HG03039 (cell line): Measurements from ENCODE around the gene GPR87.

Experiments
- ATAC-seq: cut with Tn5 transposase; IDR thresholded peaks from one replicate; pipeline ENCODE4 v1.9.1; 2021; ENCODE audit warnings: mild to moderate bottlenecking, moderate library complexity; ENCODE audit not compliant: unreplicated experiment

GPR87 gene

DNA sequence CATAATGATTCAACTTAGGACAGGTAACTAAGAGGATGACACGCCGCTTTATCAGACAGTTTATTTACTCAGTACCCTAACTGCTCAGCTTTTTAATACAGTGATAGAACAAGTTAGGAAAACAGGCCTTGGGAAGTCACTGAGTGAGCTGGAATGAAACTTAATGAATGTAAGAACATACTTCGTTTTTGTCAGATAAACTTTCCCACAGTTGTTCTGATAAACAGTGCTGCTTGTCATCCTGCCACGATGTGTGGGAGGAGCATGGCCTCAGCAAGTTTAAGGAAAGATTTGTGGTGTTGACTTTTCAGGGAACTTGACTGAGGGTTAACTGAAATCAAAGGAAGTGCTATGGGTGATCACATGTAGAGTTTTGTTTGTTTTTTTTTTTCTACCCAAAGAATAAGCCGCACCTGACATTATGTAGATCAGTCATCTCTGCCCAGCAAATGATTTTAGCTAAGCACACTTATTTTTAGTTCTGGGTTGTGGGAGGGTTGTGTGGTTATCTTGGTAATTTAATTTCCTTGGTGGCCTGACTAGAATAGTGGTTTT is 32.6 kb downstream of the GPR87 start:
- no peak for ATAC-seq

DNA sequence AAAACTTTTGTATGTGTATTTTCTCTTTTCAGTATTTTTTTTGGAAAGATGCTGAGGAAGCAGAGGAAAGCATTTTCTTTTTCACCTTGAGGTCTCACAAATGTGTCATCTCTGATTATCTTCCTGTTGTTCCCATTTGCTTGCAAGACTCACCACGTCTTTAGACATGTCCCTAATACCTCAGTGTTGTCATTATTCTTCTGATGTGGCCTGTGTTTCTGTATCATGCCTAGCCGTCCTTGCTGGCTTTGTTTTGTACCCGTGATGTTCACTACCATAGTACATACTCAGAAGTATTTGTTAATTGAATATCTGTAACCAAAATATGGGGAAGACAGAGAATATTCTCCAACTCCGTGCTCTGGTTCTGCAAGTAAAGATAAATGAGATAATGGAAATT is 33.2 kb downstream of the GPR87 start:
- no peak for ATAC-seq

DNA sequence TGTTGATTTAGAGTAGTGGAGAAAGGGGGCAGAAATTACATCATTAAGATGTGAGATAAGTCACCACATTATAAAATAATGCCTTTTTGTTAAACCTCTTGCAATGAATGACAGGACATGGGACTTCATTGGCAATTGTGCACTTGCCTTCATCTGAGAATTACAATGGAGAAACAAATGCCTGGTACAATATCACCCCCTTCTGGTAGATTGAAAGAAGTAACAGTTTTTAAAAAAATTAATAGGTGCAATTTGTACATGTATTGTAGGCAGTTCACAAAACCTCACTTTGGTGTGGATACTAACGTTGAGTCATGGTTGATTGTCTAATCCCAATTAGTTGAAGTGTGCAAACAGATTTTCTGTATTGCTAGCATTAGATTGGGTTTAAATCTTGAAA is 33.7 kb downstream of the GPR87 start:
- ATAC-seq = no peak

DNA sequence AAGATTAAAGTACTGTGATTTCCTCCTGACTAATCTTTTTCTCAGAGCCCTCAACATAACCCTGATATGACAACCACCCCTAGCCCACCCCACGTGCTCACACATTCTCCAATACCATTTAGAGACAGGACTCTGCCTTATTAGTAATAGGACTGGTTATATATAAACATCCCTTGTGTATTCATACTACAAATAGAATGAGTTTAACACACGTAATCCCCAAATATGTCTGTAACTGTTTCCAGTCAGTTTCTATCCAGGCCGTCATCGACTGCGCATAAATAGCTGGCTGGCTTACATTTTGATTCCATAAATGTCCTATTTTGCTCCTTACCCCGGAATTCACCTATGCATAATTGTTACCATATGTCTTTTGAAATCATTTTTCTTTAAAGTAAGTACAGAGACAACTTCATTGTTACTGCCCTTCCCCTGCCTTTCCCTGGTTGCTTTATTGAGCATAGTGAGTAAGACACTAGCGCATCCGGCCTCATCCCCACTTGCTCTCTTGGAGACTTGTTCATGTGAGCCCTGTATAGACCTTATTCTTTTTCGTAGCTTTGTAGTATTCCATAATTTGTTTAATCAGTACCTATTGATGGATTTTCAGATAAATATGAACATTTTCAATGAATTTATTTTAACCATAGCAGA is 34.8 kb downstream of the GPR87 start:
- no peak for ATAC-seq

DNA sequence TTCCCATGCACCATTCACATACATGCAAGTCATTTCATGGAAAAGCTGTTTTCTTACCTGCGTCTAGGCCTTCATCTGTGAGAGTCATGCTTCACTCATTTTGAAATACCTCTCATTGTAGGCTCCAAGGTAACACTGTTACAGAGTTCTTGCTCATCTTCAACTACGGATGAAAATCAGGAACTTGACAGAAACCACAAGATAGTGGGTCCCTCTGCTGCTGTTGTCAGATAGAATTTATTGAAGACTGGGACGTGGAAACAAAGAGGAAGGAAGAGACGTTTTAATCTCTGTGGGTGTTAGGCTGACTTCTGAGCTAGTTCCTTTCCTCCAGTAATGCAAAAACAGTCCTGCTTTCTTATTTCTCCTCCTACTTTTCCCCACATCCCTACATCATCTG is 38.4 kb downstream of the GPR87 start, which contains the start of gene P2RY14:
P2RY14 (minus strand) TSS at position 313 of the 400 bp plus-strand sequence. CDS start 64,226 bp downstream, outside the sequence.
- ATAC-seq = no peak

DNA sequence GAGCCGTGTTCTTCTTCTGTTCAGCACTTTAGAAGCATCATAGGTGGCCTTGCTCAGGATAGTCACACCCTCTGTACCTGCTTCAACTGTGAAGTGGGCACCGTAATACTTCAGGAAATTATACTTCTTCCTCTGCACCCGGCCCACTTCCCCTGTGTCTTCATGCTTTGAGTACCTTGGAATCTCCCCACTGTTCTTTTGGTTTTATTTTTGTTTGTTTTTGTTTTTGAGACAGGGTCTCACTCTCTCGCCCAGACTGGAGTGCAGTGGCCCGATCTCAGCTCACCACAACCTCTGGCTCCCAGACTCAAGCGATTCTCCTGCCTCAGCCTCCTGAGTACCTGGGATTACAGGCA is 40.0 kb downstream of the GPR87 start:
- ATAC-seq = peak; percentile 64

DNA sequence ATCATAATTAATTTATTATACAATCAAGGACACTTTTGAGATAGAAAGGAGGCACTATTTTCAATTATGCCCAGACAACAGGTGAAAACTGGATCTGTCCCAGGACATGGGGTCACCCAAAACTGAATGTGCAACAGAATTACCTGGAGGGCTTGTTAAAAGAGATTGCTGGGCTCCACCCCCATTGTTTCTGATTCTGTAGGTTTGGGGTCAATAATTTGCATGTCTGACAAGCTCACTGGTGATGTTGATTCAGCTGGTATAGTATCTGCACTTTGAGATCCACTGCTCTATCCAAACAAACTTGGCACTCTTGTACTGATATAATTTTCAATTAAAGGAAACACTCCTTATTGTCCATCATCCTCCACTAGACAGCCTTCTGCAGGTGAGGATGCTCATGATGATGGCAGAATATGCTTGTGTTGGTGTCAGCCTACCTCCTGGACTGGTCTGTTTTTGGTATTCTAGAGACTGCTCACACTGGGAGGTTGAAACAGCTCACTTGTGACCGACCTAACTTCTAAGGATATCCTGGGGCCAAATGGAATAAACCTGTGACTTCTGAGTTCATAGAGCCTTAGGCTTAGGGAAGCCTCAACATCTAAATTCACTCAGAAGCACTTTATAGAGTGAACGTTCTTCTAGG is 40.5 kb downstream of the GPR87 start:
- peak; percentile 18 for ATAC-seq

DNA sequence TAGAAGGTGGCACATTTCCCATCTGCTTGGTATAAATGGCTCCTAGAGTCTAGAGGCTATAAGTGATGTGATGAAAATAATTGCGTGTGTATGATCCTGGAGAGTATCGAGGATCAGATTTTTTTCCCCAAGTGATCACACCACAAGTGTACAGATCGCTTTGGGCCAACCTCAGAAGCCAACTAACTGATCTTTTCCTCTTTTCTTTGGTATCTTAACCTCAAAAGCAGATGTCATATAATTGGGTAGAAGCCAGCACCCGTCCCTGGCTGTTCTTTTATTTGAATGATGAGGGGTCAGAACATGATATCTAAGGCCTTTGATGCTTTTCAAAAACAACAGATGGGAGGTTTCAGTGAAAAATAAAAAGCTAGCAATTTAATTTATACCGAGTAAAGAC is 41.5 kb downstream of the GPR87 start:
- no peak for ATAC-seq

DNA sequence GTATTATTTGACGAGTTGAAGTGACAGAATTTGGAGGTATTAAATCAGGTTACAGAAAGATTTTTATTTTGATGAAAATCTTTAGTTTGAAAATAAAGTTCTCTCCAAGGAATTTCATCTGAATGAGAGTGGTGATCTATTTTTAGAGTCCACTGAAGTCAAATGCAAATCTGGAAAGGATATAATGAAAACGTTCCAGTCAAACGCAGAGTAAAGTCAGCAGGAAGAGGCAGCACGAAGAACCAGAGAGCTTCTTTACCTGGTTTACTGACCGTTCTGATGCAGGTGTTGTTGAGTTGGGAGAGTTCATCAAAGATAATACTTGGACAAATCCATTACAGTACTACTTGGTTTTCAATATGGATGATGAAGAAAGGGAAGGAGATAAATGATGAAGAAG is 47.0 kb downstream of the GPR87 start:
- ATAC-seq = no peak

DNA sequence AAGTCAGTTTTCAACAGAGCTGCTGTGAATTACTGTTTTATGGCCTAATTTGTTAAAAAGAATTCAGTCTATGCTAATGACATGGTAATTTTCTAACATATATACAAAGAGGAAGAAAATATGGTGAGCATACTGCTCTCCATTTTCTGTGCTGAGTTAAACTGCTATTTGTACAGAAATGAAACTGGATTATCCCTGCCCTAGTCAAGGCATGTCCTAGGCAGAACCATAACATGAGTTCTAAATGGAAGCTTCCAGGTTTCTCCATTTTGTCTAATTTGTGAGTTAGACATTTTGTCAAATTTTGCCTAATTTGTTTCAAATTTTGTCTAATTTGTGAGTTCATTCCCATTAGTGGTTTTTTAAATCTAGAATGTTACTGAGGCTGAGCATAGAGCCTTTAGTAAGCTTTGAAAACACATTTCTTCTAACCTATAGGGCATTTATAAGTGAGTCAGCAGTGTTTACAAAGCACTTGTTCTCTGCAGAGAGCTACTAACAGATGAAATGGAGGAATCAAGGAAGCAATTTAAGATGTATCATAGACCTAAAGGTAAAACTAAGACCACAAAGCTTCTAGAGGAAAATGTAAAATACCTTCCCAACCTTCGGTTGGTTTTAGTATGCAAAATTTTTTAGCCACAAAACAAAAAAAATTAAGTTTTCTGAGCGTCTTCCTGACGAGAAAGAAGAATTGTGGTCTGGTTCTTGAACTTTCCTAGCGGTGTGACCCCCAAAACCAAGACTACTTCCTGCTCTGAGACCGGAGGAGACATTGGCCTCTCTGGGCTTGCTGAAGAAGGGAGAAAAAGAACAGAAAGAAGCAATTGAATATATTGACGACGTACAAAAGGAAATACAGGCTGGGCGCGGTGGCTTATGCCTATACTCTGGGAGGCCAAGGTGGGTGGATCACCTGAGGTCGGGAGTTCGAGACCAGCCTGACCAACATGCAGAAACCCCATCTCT is 48.1 kb downstream of the GPR87 start:
- ATAC-seq = peak; percentile 54

DNA sequence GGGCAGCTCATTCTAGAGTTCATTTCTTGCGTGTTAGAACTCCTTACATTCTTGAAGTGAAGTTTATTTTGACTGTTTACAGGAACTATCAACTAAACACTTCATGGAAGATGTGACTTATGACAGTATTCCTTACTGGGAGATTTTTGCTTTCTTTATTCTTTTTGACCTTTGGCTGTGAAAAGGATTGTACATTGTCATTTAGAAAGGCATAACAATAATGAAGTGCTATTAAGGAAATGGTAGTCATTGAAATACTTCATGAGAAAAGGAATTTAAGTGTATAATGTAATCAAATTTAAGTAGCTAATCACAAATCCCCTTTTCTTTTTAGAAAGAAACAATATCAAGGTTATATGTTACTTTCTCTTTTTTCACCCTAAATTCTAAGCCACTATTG is 49.6 kb downstream of the GPR87 start:
- ATAC-seq = no peak

DNA sequence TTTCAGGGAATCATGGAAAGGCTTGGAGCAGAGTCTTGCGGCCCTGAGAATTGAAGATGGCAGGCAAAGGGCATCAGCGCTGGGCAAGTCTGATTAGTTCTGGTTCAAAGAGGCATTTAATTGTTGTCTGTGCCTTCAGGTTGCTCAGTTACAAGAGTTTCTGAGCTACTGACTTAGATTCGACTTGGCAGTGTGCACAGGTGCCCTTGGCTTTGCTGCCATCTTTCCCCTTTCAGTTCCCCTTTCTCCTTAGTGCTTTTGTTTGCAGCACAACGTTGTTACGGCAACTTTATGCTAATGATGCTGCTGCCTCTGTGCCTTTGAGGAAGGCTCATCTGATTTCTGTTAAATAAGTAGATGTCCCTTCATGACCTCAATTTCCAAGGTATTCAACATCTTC is 50.8 kb downstream of the GPR87 start:
- peak; percentile 92 for ATAC-seq

DNA sequence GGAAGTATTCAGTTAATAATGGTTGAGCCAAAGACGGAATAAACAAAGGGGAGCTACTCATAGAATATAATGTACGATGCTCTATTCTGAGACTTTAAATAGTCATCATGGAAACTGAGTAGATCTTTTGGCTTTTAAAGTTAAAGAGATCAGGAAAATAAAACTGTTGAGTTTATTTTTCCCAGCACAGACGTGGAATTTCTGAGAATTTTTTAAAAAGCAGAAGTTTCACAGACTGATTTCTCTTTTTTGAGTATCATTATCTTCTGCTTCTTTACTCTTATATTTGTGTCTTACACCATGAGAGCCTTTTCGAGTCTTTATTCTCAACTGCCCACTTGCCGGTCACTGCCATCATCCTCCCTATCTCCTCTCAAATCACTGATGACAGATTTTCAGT is 51.5 kb downstream of the GPR87 start:
- ATAC-seq = no peak

DNA sequence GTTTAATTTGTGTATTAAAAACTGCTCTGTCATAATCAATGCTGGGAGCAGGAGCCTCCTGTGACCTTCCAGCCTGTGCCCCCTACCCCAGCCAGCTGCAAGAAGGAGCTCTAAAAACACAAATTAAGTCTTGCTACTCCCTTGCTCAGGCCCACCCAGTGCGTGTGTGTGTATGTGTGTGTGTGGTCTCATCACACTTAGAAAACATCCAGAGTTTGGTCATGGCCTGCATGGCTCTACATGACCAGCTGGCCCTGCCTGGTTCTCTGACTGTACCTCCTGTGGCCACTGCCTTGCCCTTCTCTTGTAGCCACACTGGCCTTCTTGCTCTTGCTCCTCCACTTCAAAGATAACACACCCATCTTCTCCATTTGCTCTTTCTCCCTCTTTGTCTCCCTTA is 52.0 kb downstream of the GPR87 start:
- no peak for ATAC-seq

DNA sequence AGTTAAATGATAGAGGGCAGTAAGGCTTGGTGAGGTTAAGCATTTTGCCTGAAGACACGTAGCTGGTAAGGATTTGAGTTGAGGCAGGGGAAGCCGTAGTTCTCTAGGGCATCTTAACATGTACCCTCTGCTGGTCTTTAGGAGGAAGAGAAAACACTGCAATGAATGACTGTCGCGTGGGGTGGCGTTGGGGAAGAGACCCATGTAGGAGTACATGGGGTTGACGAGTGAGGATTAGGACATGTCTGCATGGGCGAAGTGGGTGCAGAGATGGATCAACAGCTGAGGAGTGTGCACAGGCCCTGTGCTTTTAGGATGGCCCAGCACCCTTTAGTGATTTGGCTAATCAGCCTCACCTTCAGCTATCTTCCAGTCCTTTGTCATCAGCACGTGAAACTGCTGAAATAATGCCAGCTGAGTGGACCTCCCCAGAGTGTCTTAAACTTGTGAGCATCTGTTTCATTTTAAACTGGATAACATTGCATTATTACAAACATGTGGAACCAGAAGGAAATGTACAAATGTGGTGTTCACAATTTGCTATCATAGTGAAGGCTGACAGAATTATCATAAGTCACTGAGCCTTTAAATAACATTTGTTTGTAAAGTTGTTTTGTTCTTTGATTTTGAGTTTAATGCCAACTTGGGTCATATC is 53.6 kb downstream of the GPR87 start:
- no peak for ATAC-seq

DNA sequence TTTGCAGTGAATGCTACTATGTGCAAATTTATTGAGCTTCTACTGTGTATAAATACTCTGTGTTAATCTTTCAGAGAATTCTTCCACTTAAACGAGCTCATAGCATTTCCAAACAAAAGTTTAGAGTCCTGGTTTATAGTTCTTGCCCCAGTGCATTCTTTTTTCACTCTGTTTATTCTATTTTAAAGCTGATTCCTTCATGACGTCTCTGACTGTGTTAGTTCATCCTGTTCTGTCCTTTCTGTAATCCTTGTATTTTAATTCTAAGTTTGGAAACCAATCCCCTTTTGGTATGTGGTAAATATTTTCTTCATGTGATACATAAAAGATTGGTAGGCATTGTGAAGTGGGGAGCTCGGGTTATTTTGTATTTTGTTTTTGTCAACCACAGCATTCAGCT is 57.0 kb downstream of the GPR87 start:
- ATAC-seq = no peak

DNA sequence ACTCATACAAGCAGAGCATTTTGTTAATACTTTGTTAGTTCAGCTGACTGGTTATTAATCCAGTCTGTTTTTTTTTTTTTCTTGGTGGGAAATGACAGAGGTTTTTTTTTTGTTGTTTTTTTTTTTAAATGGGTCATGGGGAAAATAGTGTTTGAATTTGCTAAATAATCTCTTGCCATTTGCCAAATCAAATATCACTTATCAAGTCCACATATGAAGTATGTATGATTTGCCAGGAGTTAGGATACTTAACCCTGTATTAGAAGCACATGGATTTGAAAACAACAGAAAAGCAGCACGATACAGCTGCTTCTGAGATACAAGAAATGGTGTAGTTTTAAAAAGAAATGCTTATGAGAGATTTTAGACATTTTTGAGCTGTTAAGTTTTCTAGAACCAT is 59.9 kb downstream of the GPR87 start:
- ATAC-seq = no peak

DNA sequence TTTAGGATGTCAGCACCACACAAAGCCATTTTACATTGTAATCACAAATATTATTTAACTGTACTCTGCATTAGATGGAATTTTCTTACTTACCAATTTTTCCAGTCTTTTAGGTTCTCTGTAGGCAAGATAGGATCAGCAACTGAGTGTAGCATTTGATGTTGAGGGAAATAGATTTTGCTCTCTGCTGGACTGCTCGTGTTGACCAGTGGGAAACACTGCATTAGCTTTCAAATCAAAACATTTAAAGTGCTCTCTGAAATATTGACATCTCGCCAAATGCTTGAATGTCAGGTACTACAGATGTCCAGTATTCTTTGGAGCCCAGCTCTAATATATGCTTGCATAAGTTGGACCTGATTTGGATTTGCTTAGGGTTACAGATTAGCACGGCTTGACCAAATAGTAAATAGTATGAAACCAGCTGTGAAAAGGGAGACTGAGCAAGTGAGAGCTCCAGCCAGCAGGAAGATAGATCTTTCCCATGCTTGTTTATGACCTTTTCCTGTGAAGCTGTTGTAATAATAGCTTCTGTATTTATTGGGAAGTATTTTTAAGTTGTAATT is 67.8 kb downstream of the GPR87 start:
- ATAC-seq = no peak
